ENCODE measurements around the gene CIZ1. TPM values are rescaled to one million over a fixed set of nuclear protein-coding genes. Genes with fewer than 3 reads are reported as not detected.

CIZ1 gene
- polyA plus RNA-seq, 3 donors, result 56.6 to 69.7 (median 57.0) TPM

GRCh38 chr9:128169925-128170324 lies 21.4 kb downstream of the CIZ1 start:
- 92 to 96% (median 94%) methylated on average over 8 of the region's 8 CpGs for WGBS, 3 donors
- no peak overlapping the region for H3K27ac ChIP-seq (ENCODE audit: low read depth, low read length)

DNA sequence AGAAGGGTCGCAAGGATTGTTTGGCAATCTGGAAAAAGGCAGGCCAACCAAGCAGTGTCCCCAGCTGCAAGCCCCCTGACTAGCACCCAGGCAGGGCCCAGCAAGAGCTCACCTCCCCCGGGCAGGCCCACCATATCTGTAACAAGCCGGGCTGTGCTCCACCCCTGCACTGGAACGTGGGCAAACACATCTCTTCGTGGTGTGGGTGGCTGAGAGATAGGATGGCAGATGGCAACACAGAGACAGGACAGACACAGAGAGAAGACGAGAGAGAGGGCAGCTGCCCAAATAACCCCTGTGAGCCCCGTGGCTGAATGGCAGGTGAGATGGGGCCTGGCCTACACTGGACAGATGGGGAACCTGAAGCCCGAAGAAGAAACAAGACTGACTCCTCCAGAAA lies 21.9 kb downstream of the CIZ1 start:
- H3K27ac ChIP-seq (ENCODE audit: low read depth, low read length), result no peak overlapping the region
- 87 to 88% (median 88%) methylated on average over 8 of the region's 8 CpGs for WGBS, 3 donors

DNA sequence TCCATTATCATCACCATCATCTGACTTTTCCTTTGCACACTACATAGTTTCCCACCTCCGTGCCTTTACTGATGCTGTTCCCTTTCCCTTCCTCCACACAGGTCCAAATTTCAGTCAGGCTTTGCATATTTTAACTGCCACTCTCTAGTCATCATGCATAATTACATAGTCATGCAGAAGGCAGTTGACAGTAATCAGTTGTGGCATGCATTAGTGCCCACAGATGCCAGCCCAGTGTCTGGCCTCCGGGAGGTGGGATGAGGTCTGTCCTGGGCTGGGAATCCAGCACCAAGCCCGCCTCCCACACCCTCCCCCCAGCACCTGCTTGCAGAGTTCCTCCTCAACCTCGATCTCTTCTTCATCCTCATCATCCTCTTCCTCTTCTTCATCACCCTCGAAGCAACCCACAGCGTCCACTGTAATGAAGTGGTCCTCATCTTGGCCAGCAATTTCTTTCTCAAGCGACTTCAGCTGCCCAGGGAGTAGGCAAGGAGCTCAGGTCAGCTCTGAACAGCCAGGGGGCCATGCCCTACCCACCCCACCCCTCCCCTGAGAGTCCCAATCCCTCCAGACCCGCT lies 22.6 kb downstream of the CIZ1 start:
- 89 to 94% (median 90%) methylated on average over 8 of the region's 8 CpGs for WGBS, 3 donors
- H3K27ac ChIP-seq (ENCODE audit: low read depth, low read length), result no peak overlapping the region

DNA sequence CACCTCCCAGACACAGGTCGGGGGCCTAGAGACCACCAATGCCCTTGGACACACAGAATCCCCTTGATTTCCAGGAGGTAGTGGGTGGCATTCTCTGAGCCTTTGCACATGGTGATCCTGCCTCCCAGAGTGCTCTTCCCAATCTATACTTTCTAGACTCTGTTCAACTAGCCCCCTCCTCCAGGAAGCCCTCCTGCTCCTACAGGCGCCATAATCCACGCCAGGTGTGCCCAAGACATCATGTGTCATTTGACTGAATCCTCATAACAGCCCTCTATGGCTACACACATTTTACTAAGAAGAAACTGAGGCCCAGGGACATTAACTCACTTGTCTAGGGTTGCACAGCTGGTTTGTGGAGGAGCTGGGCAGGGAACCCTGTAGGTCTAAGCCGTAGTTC lies 24.2 kb downstream of the CIZ1 start:
- H3K27ac ChIP-seq (ENCODE audit: low read depth, low read length), result no peak overlapping the region
- 96 to 98% (median 97%) methylated on average over 4 of the region's 4 CpGs for WGBS, 3 donors

DNA sequence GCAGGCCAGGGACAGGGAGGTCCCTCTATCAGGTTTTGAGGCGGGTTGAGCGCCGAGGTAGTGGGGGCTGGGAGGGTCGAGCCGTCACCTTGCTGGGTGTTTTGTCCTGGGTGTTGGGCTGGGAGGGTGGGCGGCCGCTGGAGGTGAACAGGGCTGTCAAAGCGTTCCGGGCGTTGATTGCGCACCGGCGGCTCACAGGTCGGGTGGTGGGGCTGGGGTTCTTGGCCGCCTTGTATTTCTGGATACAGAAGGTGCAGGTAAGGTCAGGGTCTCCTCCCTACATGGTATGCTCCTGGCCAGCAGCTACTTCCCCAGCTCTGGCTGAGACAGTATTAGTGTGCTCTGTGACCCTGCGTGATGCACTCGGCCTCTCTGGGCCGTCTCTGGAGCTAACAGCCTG lies 25.2 kb downstream of the CIZ1 start:
- 97% methylated on average over 17 to 18 of the region's 18 CpGs for WGBS, 3 donors
- no peak overlapping the region for H3K27ac ChIP-seq (ENCODE audit: low read depth, low read length)

GRCh38 chr9:128164307-128164885 lies 27.0 kb downstream of the CIZ1 start:
- no peak overlapping the region for H3K27ac ChIP-seq (ENCODE audit: low read depth, low read length)
- WGBS, 3 donors, result 71 to 86% (median 74%) methylated on average over 14 of the region's 14 CpGs

GRCh38 chr9:128163523-128164306 lies 27.7 kb downstream of the CIZ1 start:
- 85 to 96% (median 93%) methylated on average over 10 of the region's 10 CpGs for WGBS, 3 donors
- H3K27ac ChIP-seq (ENCODE audit: low read depth, low read length), result no peak overlapping the region

- WGBS, 3 donors, result 96% methylated on average over 6 of the region's 6 CpGs
Measured at GRCh38 chr9:128163027-128163515, 28.3 kb downstream of the CIZ1 start.

DNA sequence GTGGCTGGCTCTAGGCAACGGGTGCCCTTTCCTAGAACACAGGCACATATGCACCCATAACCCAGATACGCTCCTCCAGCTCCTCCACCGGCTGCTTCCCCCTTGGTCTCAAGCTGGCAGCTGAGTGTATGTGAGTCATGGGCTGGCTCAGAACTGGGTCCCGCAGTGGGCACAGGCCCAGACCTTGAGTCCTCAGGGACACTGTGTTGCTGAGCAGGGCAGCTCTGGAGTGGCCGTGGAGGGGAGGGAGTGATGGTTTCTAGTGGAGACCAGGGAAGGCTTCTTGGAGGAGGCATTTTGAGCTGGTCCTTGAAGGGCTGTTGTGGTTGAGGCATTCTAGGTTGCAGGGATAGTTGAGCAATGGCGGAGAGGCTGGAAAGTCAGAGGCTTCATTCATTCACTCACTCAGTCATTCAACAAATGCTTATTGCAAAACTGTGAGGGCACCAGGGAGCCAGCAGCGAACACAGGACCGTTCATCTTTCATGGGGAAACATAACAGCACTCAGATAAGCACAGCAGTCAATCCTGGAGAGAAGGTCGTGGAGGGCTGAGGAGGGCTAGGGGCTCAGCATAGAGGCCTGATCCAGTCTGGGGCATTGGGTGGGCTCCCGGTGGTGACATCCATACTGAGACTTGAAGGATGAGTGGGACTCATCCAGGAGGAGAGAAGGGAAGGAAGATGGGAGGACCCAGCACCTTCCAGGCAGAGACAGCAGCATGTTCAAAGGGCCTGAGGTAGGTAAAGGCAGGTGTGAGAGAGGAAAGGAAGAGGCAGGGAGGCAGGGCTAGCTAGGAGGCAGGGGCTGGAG lies 29.0 kb downstream of the CIZ1 start:
- H3K27ac ChIP-seq (ENCODE audit: low read depth, low read length), result no peak overlapping the region
- 65 to 87% (median 80%) methylated on average over 10 of the region's 10 CpGs for WGBS, 3 donors

More at GRCh38 chr9:128163027-128163515, 28.3 kb downstream of the CIZ1 start:
- H3K27ac ChIP-seq (ENCODE audit: low read depth, low read length), result no peak overlapping the region

DNA sequence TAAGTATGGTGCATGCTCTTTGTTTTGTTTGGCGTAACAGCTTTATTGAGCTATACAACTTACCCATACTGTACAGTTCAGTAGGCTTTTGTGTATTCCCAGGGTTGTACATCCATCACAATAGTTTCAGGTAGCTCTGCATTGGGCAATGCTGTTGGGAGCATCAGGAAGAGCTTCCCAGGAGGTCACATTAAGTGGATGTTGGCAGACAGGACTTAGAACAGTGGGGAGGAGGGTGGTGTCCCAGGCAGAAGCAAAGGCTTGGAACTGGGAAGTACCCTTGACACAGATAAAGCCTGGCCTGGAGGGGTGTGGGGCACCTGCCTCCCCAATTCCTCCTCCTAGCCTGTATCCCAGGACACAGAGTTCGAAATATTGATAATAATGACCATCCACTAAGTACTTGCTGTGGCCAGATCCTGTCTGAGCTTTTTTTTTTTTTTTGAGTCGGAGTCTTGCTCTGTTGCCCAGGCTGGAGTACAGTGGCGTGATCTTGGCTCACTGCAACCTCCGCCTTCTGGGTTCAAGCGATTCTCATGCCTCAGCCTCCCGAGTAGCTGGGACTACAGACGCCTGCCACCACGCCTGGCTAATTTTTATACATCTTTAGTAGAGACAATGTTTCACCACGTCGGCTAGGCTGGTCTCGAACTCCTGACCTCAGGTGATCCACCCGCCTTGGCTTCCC lies 30.0 kb downstream of the CIZ1 start:
- no peak overlapping the region for H3K27ac ChIP-seq (ENCODE audit: low read depth, low read length)
- WGBS, 3 donors, result 90 to 92% (median 91%) methylated on average over 13 of the region's 13 CpGs

DNA sequence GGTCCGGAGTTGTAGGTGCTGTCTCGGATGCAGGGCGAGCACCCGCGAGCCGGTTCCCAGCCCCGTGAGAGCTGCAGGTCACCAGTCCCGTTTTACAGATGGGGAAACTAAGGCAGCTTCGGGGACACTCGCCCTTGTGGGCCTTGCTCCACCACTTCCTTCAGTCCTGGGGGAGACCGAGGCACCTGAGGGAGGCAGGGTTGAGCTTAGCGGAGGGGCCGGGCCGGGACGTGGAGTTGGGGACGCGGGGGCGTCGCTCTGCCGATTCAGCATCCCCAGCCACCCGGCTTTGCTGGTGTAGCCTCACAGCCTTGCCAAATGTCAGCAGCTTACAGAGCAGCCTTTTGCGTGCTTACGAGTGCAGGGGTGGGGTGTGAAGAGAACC lies 30.8 kb downstream of the CIZ1 start:
- no peak overlapping the region for H3K27ac ChIP-seq (ENCODE audit: low read depth, low read length)
- WGBS, 3 donors, result 0 to 1% (median 1%) methylated on average over 23 of the region's 23 CpGs

DNA sequence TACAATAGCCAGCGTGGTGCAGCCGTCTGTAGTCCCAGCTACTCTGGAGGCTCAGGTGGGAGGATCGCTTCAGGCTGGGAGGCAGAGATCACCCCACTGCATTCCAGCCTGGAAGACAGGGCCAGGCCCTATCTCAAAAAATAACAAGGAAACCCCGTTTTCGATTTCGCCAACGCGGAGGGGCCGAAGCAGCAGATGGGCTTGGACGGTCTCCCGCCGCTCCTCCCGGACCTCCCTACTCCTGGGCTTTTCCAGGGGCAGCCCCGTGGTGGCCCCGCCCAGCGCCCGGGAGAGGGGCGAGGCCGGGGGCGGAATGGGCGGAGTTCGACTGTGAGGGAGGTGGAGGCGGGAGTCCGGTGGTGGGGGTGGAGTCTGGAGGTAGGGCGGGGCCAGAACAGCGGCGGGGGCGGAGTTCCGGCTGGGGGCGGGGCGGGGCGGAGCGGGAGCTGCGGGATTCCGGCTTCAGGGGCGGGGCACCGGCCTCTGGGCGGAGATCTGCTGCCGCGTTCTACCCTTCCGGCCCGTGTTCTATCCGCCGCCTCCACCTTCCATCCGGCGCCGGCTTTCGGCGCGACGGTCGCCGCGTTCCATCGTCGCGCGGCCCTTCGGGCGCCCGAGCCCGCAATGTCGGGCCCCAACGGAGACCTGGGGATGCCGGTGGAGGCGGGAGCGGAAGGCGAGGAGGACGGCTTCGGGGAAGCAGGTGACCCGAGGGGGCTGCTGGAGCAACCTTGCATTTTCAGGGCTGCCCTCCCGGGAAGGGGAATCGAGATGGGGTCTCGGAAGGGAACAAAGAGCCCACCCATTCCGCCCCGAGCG lies 31.4 kb downstream of the CIZ1 start, which contains the start of gene BBLN:
BBLN (plus strand) TSS at position 482 of the 819 bp plus-strand sequence; CDS start at position 625, 143 bp downstream.
- WGBS, 3 donors, result 0 to 2% (median 1%) methylated on average over 53 to 77 of the region's 77 CpGs
- H3K27ac ChIP-seq (ENCODE audit: low read depth, low read length), result no peak within 1 kb of the TSS

- no peak overlapping the region for H3K27ac ChIP-seq (ENCODE audit: low read depth, low read length)
- 20 to 36% (median 27%) methylated on average over 10 to 11 of the region's 11 CpGs for WGBS, 3 donors
Measured at GRCh38 chr9:128159522-128159783, 31.9 kb downstream of the CIZ1 start.

DNA sequence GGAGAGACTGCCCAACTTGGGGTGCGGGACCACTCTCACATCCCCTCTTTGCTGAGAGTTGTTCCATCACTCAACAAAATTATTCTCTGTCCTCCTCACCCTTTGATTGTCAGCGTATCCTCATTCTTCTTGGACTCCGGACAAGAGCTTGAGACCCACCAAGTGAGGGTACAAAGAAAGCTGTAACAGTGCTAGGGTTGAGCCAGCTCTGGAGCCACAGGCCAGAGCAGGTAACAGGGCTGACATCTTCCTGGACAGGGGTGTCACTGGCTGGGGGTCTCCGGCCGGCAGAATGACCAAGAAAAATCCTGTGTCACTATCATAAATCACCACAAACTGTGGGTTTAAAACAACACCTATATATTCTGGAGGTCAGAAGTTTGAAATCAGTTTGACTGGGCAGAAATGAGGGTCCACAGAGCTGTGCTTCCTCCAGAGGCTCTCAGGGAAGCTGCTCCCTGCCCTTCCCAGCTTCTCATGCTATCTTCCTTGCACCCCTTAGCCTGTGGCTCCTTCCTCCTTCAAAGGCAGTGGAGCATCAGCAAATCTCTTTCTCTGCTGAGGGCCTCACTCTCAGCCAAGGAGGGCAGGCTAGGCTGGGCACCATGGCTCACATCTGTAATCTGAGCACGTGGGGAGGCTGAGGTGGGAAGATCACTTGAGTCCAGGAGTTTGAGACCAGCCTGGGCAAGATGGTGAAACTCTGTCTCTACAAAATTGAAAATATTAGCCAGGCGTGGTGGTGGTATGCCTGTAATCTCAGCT lies 35.5 kb downstream of the CIZ1 start:
- H3K27ac ChIP-seq (ENCODE audit: low read depth, low read length), result no peak overlapping the region
- WGBS, 3 donors, result 82 to 88% (median 82%) methylated on average over 7 of the region's 7 CpGs

- H3K27ac ChIP-seq (ENCODE audit: low read depth, low read length), result no peak overlapping the region
- 87 to 93% (median 88%) methylated on average over 13 of the region's 13 CpGs for WGBS, 3 donors
Measured at GRCh38 chr9:128153947-128154695, 37.3 kb downstream of the CIZ1 start.

All from adipose tissue (tissue), 3 donors.